ENCODE measurements around the gene CELF5. TPM values are rescaled to one million over a fixed set of nuclear protein-coding genes. Genes with fewer than 3 reads are reported as not detected.

CELF5 gene
- total and polyA plus RNA-seq, 7 donors, result 0.06 TPM; not detected in 6

DNA sequence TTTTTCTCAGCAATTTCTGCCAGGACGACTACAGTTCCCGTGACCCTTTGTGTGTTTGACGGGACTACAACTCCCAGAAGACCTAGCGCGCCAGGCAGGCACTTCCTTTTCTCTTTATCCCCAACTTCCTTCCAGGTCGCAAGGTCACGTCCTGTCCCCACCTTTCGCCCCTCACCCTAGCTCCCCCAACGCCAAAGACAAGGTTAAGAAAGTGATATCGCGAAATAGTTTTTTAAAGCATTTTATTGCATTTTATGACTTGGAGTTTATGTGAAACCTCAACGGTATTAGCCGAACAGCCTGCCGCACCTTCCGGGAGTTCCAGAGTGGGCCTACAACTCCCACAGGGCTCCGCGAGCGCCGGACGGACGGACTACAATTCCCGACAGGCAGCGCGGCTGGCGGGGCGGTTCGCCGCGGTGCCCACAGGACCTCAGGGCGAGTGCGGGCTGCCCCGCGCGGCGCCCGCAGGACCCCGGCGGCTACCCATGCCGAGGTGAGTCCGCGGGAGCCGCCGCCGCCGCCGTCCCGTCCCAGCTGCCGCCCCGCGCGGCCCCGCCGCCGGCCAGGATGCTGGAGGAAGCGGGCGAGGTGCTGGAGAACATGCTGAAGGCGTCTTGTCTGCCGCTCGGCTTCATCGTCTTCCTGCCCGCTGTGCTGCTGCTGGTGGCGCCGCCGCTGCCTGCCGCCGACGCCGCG, 38.9 kb upstream of the CELF5 start, which contains the start of gene NCLN:
TSS of gene NCLN (plus strand) at position 470 of the 699 bp plus-strand sequence. CDS start at position 571, 101 bp downstream.
- ATAC-seq (peak; percentile 97 to 98 (median 97)), DNase-seq (peak; percentile 95 to 97)
- no peaks in the 10 kb centered on the region for H3K36me3 ChIP-seq (ENCODE audit: insufficient read depth in 1 of 2, low read depth in 1 of 2)
- H3K4me1 ChIP-seq, result peaks cover 16% of the 10 kb centered on the region
- H3K9me3 ChIP-seq, result no peaks in the 10 kb centered on the region
- no peaks in the 10 kb centered on the region for H3K27me3 ChIP-seq (ENCODE audit: insufficient read depth in 3 of 3, low read length in 2 of 3)
- 0% methylated on average over 34 to 69 of the region's 69 CpGs for WGBS, 3 donors
- TF ChIP-seq, protein P1, sequence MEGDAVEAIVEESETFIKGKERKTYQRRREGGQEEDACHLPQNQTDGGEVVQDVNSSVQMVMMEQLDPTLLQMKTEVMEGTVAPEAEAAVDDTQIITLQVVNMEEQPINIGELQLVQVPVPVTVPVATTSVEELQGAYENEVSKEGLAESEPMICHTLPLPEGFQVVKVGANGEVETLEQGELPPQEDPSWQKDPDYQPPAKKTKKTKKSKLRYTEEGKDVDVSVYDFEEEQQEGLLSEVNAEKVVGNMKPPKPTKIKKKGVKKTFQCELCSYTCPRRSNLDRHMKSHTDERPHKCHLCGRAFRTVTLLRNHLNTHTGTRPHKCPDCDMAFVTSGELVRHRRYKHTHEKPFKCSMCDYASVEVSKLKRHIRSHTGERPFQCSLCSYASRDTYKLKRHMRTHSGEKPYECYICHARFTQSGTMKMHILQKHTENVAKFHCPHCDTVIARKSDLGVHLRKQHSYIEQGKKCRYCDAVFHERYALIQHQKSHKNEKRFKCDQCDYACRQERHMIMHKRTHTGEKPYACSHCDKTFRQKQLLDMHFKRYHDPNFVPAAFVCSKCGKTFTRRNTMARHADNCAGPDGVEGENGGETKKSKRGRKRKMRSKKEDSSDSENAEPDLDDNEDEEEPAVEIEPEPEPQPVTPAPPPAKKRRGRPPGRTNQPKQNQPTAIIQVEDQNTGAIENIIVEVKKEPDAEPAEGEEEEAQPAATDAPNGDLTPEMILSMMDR (IDR thresholded peaks at IDR 0.05), result no peak
- H3K27ac ChIP-seq, result peak within 1 kb of the TSS; percentile 76
- peak within 1 kb of the TSS; percentile 84 for H3K4me3 ChIP-seq
- intact Hi-C loops (cut with DNase I), result no loop called here

DNA sequence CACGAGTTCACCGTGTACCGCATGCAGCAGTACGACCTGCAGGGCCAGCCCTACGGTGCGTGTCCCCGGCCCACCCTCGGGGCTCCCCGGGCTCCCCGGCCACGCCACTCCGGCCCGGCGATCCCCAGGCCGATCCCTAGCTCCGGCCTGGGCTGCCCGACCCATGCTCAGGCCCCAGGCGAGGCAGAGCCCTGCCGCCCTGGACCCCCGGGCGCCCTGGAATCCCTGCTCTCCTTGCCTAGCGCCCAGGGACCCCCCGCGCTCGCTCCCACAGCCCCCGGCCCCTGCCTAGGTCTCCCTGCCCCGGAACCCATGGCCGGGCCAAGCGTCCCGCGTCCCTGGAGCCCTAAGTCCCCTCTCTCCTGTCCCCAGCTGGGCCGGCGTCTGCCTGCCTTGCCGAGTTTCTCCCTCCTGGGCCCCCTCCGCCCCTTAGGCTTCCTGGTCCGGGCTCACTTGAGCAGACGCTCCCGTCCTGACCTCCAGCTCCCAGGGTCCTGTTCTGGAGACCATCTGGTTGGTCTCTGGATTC, 38.2 kb upstream of the CELF5 start:
- Histone ChIP-seq H3K36me3 (ENCODE audit: insufficient read depth in 1 of 2, low read depth in 1 of 2) (no peaks in the 10 kb centered on the region), H3K9me3 (no peaks in the 10 kb centered on the region), H3K27me3 (ENCODE audit: insufficient read depth in 3 of 3, low read length in 2 of 3) (no peaks in the 10 kb centered on the region), H3K4me1 (peaks cover 16% of the 10 kb centered on the region), H3K4me3 (peak overlapping the region; percentile 84), H3K27ac (peak overlapping the region; percentile 76)
- TF ChIP-seq, protein P1 (IDR thresholded peaks at IDR 0.05), result no peak
- 0 to 1% (median 0%) methylated on average over 31 to 38 of the region's 38 CpGs for WGBS, 3 donors
- peak in 1 of 4 donors; percentile 8 for ATAC-seq
- intact Hi-C loops (cut with DNase I), result no loop called here
- DNase-seq, result no peak

DNA sequence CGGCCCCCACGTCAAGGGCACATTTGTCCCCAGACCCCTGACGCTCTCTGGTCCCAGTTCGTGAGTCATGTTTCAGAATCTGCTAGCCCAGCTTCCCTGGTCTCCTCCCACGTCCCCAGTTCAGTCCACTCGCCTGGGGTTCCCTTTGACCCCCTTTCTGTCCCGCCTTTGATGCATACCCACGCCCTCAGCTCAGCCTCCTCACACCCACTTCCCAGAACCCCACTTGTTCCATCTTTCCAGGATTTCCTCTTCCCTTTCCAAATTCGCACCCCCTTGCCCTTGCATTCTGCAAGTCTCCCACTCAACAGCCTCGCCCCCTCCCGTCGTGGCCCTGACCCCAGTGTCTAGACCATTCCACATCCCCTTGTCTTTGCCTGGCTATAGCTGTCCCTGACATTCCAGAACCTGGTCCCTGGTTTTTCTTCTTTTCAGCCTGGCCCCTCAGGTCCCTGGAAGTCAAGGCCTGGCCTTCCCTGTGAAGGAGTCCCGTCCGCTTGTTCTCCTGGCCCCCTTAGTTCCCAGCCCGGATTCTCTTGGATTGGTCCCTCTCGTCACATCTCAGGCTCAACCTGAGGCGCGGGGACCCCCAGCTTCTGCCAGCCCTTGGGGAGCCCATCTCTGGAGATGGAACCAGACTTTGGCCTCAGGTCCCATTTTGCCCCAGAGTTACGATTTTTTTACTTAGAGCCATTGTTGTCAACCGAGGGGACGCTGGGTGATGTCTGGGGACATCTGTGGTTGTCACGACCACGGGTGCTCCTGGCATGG, 37.4 kb upstream of the CELF5 start:
- Histone ChIP-seq H3K36me3 (ENCODE audit: insufficient read depth in 1 of 2, low read depth in 1 of 2) (no peaks in the 10 kb centered on the region), H3K9me3 (no peaks in the 10 kb centered on the region), H3K27ac (no peak overlapping the region), H3K27me3 (ENCODE audit: insufficient read depth in 3 of 3, low read length in 2 of 3) (no peaks in the 10 kb centered on the region), H3K4me3 (peak overlapping the region; percentile 84), H3K4me1 (peaks cover 16% of the 10 kb centered on the region)
- DNase-seq (no peak), ATAC-seq (no peak)
- TF ChIP-seq, protein P1 (IDR thresholded peaks at IDR 0.05), result no peak
- 68 to 69% (median 68%) methylated on average over 23 of the region's 23 CpGs for WGBS, 3 donors
- intact Hi-C loops (cut with DNase I), result no loop called here

DNA sequence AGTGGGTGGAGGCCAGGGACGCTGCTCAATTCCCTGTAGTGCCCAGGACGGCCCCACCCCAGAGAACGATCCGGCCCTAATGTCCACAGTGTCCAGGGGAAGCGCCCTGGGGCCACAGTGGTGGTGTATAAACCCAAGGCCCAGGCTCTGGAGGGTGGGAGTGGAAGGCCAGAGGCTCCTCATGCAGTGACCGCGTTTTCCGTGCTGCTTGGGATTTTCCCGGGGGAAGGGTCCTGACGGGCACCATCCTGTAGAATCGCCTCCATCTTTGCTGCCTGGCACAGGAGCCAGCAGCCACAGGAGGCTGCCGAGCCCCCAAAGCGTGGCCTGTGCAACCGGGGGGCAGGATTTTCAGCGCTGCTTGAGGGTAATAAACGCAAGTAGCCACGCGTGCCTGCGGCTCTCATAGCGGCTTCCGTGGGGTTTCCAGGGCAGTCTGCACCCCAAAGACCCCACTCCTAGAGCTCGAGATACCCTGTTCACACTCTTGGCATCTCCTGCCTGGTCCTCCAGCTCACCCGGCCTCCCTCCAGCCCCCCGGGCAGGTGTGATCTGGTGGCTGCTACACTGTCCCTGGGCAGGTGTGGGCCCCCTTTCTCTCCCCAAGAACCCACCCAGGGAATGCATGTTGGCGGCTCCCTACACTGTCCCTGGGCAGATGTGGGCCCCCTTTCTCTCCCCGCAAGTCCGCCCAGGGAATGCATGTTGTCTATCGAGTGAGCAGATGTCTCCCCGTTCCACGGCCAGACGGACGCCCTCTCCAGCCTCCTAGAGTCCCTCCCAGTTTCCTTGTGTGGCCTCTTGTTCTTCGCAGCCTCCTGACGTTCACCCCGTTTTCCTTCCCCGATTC, 36.6 kb upstream of the CELF5 start:
- Histone ChIP-seq H3K36me3 (ENCODE audit: insufficient read depth in 1 of 2, low read depth in 1 of 2) (no peaks in the 10 kb centered on the region), H3K27me3 (ENCODE audit: insufficient read depth in 3 of 3, low read length in 2 of 3) (no peaks in the 10 kb centered on the region), H3K27ac (no peak overlapping the region), H3K4me1 (peaks cover 16% of the 10 kb centered on the region), H3K4me3 (no peak overlapping the region), H3K9me3 (no peaks in the 10 kb centered on the region)
- intact Hi-C loops (cut with DNase I), result no loop called here
- WGBS, 3 donors, result 84 to 88% (median 86%) methylated on average over 34 to 36 of the region's 36 CpGs
- DNase-seq (no peak), ATAC-seq (no peak)
- TF ChIP-seq, protein P1 (IDR thresholded peaks at IDR 0.05), result no peak

Data from psoas muscle (tissue), 8 donors.